HG02973 (cell line): ENCODE measurements around the gene SH3TC2.
"Not testable (repeated sequence)": the region's sequence is repeated elsewhere in the genome, so short reads cannot be mapped to it uniquely, and the experiment has no call there.

Source experiments
- ATAC-seq: cut with Tn5 transposase; IDR thresholded peaks from one replicate; pipeline ENCODE4 v1.9.1; 2021; ENCODE audit warnings: moderate library complexity; ENCODE audit not compliant: unreplicated experiment

The SH3TC2 gene

GRCh38 chr5:149063017-149063687, at the start of gene SH3TC2:
Gene SH3TC2 (minus strand): TSS chr5:149063062. CDS start chr5:149063022, 40 bp downstream.
- no peak for ATAC-seq

GRCh38 chr5:149110406-149110805, 47.5 kb upstream of the SH3TC2 start:
- no peak for ATAC-seq

GRCh38 chr5:149108651-149109280, 45.9 kb upstream of the SH3TC2 start:
- no peak for ATAC-seq

- ATAC-seq = no peak
These were observed 37.5 kb upstream of the SH3TC2 start for GRCh38 chr5:149100331-149100730.

GRCh38 chr5:149099920-149100319, 37.1 kb upstream of the SH3TC2 start:
- ATAC-seq = no peak

- no peak for ATAC-seq
These were observed 32.1 kb upstream of the SH3TC2 start for GRCh38 chr5:149094996-149095395.

GRCh38 chr5:149093625-149094024, 30.8 kb upstream of the SH3TC2 start:
- ATAC-seq = no peak

GRCh38 chr5:149089796-149090195, 26.9 kb upstream of the SH3TC2 start:
- ATAC-seq = no peak

- no peak for ATAC-seq
These were observed 25.8 kb upstream of the SH3TC2 start for GRCh38 chr5:149088686-149089085.

GRCh38 chr5:149083846-149084245, 21.0 kb upstream of the SH3TC2 start:
- ATAC-seq = no peak

- no peak for ATAC-seq
These were observed 19.4 kb upstream of the SH3TC2 start for GRCh38 chr5:149082271-149082670.

- no peak for ATAC-seq
These were observed 17.4 kb upstream of the SH3TC2 start for GRCh38 chr5:149080294-149080693.

GRCh38 chr5:149079883-149080282, 17.0 kb upstream of the SH3TC2 start:
- no peak for ATAC-seq

- ATAC-seq = not testable (repeated sequence)
These were observed 11.2 kb upstream of the SH3TC2 start for GRCh38 chr5:149074071-149074470.

- ATAC-seq = no peak
These were observed 10.4 kb upstream of the SH3TC2 start for GRCh38 chr5:149073213-149073612.

GRCh38 chr5:149072791-149073190, 9.9 kb upstream of the SH3TC2 start:
- no peak for ATAC-seq

GRCh38 chr5:149072376-149072775, 9.5 kb upstream of the SH3TC2 start:
- ATAC-seq = no peak

GRCh38 chr5:149071756-149072155, 8.9 kb upstream of the SH3TC2 start:
- ATAC-seq = no peak

GRCh38 chr5:149071216-149071615, 8.4 kb upstream of the SH3TC2 start:
- ATAC-seq = no peak

- no peak for ATAC-seq
These were observed 6.8 kb upstream of the SH3TC2 start for GRCh38 chr5:149069711-149070110.

- ATAC-seq = no peak
These were observed 1.1 kb upstream of the SH3TC2 start for GRCh38 chr5:149063896-149064478.

GRCh38 chr5:149062371-149063016, 368 bp downstream of the SH3TC2 start:
- no peak for ATAC-seq
